Measurements from ENCODE around the gene KCNC3.

- TF ChIP-seq, protein P1, sequence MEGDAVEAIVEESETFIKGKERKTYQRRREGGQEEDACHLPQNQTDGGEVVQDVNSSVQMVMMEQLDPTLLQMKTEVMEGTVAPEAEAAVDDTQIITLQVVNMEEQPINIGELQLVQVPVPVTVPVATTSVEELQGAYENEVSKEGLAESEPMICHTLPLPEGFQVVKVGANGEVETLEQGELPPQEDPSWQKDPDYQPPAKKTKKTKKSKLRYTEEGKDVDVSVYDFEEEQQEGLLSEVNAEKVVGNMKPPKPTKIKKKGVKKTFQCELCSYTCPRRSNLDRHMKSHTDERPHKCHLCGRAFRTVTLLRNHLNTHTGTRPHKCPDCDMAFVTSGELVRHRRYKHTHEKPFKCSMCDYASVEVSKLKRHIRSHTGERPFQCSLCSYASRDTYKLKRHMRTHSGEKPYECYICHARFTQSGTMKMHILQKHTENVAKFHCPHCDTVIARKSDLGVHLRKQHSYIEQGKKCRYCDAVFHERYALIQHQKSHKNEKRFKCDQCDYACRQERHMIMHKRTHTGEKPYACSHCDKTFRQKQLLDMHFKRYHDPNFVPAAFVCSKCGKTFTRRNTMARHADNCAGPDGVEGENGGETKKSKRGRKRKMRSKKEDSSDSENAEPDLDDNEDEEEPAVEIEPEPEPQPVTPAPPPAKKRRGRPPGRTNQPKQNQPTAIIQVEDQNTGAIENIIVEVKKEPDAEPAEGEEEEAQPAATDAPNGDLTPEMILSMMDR (IDR thresholded peaks at IDR 0.05; ENCODE audit: low read depth, low read length), result no peak
- TF ChIP-seq POLR2A (IDR thresholded peaks at IDR 0.05; ENCODE audit: extremely low read depth, insufficient read length), result no peak
- TF ChIP-seq, protein P2, sequence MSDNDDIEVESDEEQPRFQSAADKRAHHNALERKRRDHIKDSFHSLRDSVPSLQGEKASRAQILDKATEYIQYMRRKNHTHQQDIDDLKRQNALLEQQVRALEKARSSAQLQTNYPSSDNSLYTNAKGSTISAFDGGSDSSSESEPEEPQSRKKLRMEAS (IDR thresholded peaks at IDR 0.05; ENCODE audit: low read depth, low read length), result no peak
- no peak for TF ChIP-seq MYC (IDR thresholded peaks at IDR 0.05; ENCODE audit: low read depth, low read length)
Observed at GRCh38 chr19:50341091-50341564, 12.0 kb upstream of the KCNC3 start.
